LNCaP clone FGC (cell line): ENCODE measurements around the gene NEDD4L.

Experiments
- DNase-seq: peaks from one replicate; pipeline ENCODE4 v3.0.0-alpha.2; 2011; ENCODE audit warnings: low read depth
- H3K4me3 ChIP-seq: 2 replicates; pipeline ENCODE4 v1.5.1; 2011; ENCODE audit warnings: mild to moderate bottlenecking, low read depth, low read length, control low read depth
- TF ChIP-seq, protein P1 (sequence below): IDR thresholded peaks from 2 replicates; pipeline ENCODE4 v1.5.1; 2012; ENCODE audit warnings: mild to moderate bottlenecking; ENCODE audit not compliant: control insufficient read depth, insufficient read depth; ENCODE audit errors: extremely low read depth

Gene NEDD4L

DNA sequence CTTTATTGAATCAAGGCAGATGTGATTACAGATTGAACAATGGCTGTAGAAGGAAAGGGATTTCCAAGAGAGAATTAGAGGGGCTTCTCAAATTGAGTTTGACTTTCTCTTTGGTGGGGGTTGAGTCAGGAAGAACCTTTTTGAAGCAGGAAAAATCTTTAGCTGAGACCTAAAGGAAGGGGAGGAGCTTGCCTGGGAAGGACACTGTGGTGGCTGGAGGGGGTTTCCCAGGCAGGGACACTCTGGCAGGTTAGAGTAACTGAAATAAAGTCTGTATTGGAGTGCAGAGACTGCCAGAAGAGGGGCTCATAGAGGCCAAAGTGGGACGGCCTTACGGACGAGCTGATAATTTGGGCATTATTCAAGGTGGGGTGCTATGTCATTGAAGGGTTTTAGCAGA is 69.3 kb downstream of the NEDD4L start:
- TF ChIP-seq, protein P1, sequence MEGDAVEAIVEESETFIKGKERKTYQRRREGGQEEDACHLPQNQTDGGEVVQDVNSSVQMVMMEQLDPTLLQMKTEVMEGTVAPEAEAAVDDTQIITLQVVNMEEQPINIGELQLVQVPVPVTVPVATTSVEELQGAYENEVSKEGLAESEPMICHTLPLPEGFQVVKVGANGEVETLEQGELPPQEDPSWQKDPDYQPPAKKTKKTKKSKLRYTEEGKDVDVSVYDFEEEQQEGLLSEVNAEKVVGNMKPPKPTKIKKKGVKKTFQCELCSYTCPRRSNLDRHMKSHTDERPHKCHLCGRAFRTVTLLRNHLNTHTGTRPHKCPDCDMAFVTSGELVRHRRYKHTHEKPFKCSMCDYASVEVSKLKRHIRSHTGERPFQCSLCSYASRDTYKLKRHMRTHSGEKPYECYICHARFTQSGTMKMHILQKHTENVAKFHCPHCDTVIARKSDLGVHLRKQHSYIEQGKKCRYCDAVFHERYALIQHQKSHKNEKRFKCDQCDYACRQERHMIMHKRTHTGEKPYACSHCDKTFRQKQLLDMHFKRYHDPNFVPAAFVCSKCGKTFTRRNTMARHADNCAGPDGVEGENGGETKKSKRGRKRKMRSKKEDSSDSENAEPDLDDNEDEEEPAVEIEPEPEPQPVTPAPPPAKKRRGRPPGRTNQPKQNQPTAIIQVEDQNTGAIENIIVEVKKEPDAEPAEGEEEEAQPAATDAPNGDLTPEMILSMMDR: no peak
- H3K4me3 ChIP-seq: no peak overlapping the region
- no peak for DNase-seq

GRCh38 chr18:58114766-58115165 is 70.7 kb downstream of the NEDD4L start:
- no peak overlapping the region for H3K4me3 ChIP-seq
- TF ChIP-seq, protein P1: no peak
- no peak for DNase-seq

GRCh38 chr18:58116818-58117217 is 72.8 kb downstream of the NEDD4L start:
- no peak overlapping the region for H3K4me3 ChIP-seq
- no peak for DNase-seq
- TF ChIP-seq, protein P1: no peak

DNA sequence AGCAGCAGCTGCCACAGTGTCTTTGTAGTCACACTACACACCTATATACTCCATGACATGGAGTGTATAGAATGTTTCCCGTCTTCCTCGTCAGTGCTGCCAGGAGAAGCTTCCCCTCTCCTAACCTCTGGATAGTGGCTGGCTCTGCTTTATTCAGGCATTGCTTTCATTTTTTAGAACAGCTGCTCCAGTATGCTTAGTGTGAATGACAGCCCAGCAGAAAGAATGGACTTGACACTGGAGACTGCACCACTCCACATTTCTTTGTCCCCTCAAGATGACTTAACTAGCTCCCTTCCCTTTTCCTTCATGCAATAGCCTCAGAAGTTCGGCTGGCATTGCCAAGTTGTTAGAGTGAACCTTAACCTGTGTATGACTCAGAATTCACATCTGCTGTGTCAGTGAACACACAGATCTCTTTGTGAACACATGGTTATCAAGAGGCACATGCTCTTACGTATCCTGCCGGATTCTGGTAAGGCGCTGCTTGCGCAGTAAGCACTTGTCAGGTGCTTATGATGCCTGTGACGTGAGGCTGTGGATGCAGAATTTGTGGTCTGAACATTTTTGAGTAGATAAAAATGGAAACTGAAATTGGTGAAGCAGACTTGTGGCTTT is 73.9 kb downstream of the NEDD4L start:
- DNase-seq: no peak
- TF ChIP-seq, protein P1: no peak
- H3K4me3 ChIP-seq: no peak overlapping the region

- DNase-seq: no peak
- TF ChIP-seq, protein P1: no peak
- no peak overlapping the region for H3K4me3 ChIP-seq
These were observed 74.5 kb downstream of the NEDD4L start for GRCh38 chr18:58118536-58118935.

DNA sequence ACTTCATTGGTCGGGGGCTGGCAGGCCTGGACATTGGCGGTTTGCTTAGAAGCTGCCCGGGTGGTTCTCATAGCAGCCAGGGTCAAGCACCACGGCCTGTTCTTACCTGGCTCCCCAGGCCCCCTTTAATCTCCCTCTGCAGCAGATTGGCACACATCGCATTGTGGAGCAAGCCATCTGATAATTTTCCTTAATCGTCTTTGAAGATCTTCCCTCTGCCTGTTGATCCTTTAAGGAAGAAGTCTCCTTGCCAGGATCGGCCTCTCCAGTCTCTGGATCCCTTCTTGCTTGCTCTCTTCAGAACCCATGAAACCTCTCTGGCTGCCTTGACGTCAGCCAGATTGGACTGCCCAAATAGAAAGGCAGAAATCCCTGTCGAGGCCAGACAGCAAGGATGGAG is 75.8 kb downstream of the NEDD4L start:
- no peak overlapping the region for H3K4me3 ChIP-seq
- TF ChIP-seq, protein P1: no peak

DNA sequence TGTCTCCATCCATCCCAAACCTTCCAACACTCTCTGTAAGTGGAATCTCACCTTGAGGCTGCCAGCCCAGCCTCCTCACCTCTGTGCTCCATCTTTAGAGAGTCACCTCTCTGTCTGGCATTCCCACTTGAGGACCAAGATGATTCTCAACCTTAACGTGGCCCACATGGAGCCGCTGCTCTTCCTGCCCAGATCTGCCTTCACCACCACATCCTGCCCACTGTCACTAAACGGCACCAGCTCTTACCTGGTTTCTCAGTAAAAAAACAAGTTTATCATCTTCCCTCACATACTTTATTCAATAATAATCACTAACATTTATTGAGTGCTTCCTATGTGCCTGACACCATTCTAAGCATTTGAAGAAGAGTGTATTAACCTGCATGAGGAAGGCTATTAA is 80.4 kb downstream of the NEDD4L start:
- no peak for DNase-seq
- TF ChIP-seq, protein P1: no peak
- no peak overlapping the region for H3K4me3 ChIP-seq

More for the DNA sequence above, 75.8 kb downstream of the NEDD4L start:
- no peak for DNase-seq
